ENCODE measurements around the gene RPL15. TPM values are rescaled to one million over a fixed set of nuclear protein-coding genes. Genes with fewer than 3 reads are reported as not detected.

RPL15 gene
- total RNA-seq, 2 donors from 2014 or later: 2,011 to 2,129 TPM

GRCh38 chr3:23934253-23934652 is 17.3 kb downstream of the RPL15 start:
- Mint-ChIP-seq H3K4me1 (peaks cover 7% of the 10 kb centered on the region), H3K4me3 (no peak overlapping the region), H3K27me3 (ENCODE audit: insufficient read depth) (peaks cover 3% of the 10 kb centered on the region), H3K27ac (no peak overlapping the region), H3K9me3 (peaks cover 5% of the 10 kb centered on the region), H3K36me3 (ENCODE audit: low read depth) (no peaks in the 10 kb centered on the region)
- H3K4me3 ChIP-seq (ENCODE audit: low read length): no peak overlapping the region
- H3K36me3 ChIP-seq (ENCODE audit: control insufficient read depth, insufficient read depth, low read length): no peaks in the 10 kb centered on the region
- 70 to 71% methylated on average over 4 of the region's 4 CpGs for WGBS, 2 experiments (ENCODE audit: insufficient coverage in 1 of 2, insufficient read length in 1 of 2)
- peaks cover 11% of the 10 kb centered on the region for H3K9me3 ChIP-seq (ENCODE audit: control insufficient read depth, low read length)
- H3K4me1 ChIP-seq (ENCODE audit: control insufficient read depth, insufficient read depth, low read length): no peaks in the 10 kb centered on the region
- TF ChIP-seq, protein P1, sequence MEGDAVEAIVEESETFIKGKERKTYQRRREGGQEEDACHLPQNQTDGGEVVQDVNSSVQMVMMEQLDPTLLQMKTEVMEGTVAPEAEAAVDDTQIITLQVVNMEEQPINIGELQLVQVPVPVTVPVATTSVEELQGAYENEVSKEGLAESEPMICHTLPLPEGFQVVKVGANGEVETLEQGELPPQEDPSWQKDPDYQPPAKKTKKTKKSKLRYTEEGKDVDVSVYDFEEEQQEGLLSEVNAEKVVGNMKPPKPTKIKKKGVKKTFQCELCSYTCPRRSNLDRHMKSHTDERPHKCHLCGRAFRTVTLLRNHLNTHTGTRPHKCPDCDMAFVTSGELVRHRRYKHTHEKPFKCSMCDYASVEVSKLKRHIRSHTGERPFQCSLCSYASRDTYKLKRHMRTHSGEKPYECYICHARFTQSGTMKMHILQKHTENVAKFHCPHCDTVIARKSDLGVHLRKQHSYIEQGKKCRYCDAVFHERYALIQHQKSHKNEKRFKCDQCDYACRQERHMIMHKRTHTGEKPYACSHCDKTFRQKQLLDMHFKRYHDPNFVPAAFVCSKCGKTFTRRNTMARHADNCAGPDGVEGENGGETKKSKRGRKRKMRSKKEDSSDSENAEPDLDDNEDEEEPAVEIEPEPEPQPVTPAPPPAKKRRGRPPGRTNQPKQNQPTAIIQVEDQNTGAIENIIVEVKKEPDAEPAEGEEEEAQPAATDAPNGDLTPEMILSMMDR (conservative IDR thresholded peaks at IDR 0.05): no peak
- H3K27ac ChIP-seq (ENCODE audit: low read depth, low read length): no peak overlapping the region
- no peak for DNase-seq
- H3K27me3 ChIP-seq (ENCODE audit: control insufficient read depth, insufficient read depth, low read length, poor library complexity, severe bottlenecking): no peaks in the 10 kb centered on the region
- no peak overlapping the region for H3K9ac ChIP-seq (ENCODE audit: extremely low read depth, low read length, poor library complexity, severe bottlenecking)

GRCh38 chr3:23937296-23937695 is 20.4 kb downstream of the RPL15 start:
- no peak overlapping the region for H3K27ac ChIP-seq (ENCODE audit: low read depth, low read length)
- peak overlapping the region; percentile 19 for H3K27ac Mint-ChIP-seq
- no peak overlapping the region for H3K9ac ChIP-seq (ENCODE audit: extremely low read depth, low read length, poor library complexity, severe bottlenecking)

GRCh38 chr3:23938688-23939087 is 21.8 kb downstream of the RPL15 start:
- peak overlapping the region; percentile 57 for H3K27ac Mint-ChIP-seq

More at GRCh38 chr3:23937296-23937695, 20.4 kb downstream of the RPL15 start:
- Mint-ChIP-seq H3K4me1 (peaks cover 12% of the 10 kb centered on the region), H3K36me3 (ENCODE audit: low read depth) (no peaks in the 10 kb centered on the region), H3K9me3 (peaks cover 5% of the 10 kb centered on the region), H3K27me3 (ENCODE audit: insufficient read depth) (peaks cover 5% of the 10 kb centered on the region), H3K4me3 (no peak overlapping the region)
- H3K36me3 ChIP-seq (ENCODE audit: control insufficient read depth, insufficient read depth, low read length): no peaks in the 10 kb centered on the region
- TF ChIP-seq, protein P1 (conservative IDR thresholded peaks at IDR 0.05): no peak
- no peak overlapping the region for H3K4me3 ChIP-seq (ENCODE audit: low read length)
- H3K9me3 ChIP-seq (ENCODE audit: control insufficient read depth, low read length): peaks cover 11% of the 10 kb centered on the region
- H3K27me3 ChIP-seq (ENCODE audit: control insufficient read depth, insufficient read depth, low read length, poor library complexity, severe bottlenecking): no peaks in the 10 kb centered on the region
- no peak for DNase-seq
- H3K4me1 ChIP-seq (ENCODE audit: control insufficient read depth, insufficient read depth, low read length): no peaks in the 10 kb centered on the region
- no CpG with 5 or more reads among the region's 1 CpG for WGBS, 2 experiments (ENCODE audit: insufficient coverage in 1 of 2, insufficient read length in 1 of 2)

More at GRCh38 chr3:23938688-23939087, 21.8 kb downstream of the RPL15 start:
- Mint-ChIP-seq H3K9me3 (peaks cover 5% of the 10 kb centered on the region), H3K27me3 (ENCODE audit: insufficient read depth) (peaks cover 17% of the 10 kb centered on the region), H3K4me3 (no peak overlapping the region), H3K36me3 (ENCODE audit: low read depth) (no peaks in the 10 kb centered on the region), H3K4me1 (peaks cover 15% of the 10 kb centered on the region)
- Histone ChIP-seq H3K9me3 (ENCODE audit: control insufficient read depth, low read length) (peaks cover 11% of the 10 kb centered on the region), H3K4me1 (ENCODE audit: control insufficient read depth, insufficient read depth, low read length) (peaks cover 3% of the 10 kb centered on the region), H3K9ac (ENCODE audit: extremely low read depth, low read length, poor library complexity, severe bottlenecking) (no peak overlapping the region), H3K27me3 (ENCODE audit: control insufficient read depth, insufficient read depth, low read length, poor library complexity, severe bottlenecking) (no peaks in the 10 kb centered on the region), H3K27ac (ENCODE audit: low read depth, low read length) (no peak overlapping the region), H3K4me3 (ENCODE audit: low read length) (peak overlapping the region; percentile 65), H3K36me3 (ENCODE audit: control insufficient read depth, insufficient read depth, low read length) (no peaks in the 10 kb centered on the region)
- TF ChIP-seq, protein P1 (conservative IDR thresholded peaks at IDR 0.05): no peak
- DNase-seq: peak; percentile 85
